HG03565 (cell line): ENCODE measurements around the gene HIGD1A.

ENCODE experiments used
- ATAC-seq: cut with Tn5 transposase; IDR thresholded peaks from one replicate; pipeline ENCODE4 v1.9.1; 2021; ENCODE audit warnings: mild to moderate bottlenecking, moderate library complexity; ENCODE audit not compliant: unreplicated experiment

The HIGD1A gene

DNA sequence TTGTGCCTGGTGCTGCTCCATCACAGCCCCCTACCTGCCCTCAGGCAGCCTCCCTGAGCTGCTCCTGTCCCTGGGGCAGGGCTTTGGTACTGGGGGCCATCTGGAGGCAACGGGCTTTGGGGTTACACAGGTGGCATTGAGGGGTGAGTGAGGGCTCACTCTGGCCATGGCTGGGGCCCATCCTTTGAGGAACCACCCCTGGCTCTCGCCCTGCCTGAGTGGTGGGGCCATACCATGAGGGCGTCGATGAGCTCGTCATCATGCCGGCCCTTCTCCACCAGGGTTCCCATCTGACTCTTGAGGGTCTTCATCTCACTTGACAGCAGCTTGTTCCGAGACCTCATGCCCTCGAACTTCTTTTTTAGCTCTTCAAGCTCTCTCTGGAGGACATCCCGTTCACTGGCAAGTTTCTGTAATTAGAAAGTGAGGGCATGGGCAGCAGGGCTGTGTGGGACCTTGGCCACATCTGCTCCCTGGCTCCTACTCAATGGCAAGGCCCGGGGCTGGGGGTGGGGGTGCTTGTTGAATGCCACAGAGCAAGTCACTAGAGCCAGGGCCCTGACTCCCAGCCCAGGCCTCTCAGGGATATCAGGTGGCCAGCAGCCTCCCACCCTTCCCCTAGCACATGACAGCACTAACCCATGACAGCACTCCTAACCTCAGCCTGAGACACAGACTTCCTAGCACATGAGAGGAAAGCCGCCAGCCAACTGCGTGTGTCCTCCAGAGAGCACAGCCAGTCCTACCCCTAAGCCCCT, 64.7 kb downstream of the HIGD1A start:
- ATAC-seq, result no peak

DNA sequence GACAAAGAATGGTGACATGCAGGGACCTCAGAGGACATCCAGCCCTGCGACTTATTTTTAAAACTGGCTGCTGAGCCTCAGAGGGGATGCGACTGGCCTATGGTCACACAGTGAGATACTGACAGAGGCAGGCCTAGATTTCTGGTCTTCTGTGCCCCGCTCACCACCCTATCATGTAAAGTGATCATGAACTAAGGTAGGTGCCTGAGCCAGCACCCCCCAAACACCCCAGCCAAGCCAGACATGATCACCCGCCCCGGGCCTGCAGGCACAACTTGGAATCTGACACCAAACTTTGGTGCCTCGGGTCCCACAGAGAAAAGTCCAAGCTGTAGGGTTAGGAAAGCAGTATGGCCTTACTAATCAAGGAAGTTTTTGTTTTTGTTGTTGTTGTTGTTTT, 67.8 kb downstream of the HIGD1A start:
- ATAC-seq, result no peak

DNA sequence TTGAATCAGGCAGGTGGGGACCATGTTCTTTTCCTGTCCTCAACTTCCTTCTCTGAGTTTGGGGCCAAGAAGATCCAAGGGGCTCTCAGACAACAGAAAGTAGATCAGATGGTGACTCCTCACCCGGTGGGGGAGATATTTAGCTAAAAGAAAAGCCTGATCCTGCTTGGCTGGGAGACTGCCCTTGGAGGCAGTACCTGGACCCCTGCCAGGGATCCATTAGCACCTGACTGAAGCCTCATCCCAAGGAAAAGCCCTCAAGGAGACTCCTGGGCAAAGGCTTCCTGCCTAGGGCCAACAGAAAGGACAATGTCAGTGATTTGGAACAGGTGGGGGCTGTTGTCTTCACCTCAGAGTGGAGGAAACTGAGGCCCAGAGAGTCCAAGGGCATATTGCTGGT, 68.2 kb downstream of the HIGD1A start:
- no peak for ATAC-seq

DNA sequence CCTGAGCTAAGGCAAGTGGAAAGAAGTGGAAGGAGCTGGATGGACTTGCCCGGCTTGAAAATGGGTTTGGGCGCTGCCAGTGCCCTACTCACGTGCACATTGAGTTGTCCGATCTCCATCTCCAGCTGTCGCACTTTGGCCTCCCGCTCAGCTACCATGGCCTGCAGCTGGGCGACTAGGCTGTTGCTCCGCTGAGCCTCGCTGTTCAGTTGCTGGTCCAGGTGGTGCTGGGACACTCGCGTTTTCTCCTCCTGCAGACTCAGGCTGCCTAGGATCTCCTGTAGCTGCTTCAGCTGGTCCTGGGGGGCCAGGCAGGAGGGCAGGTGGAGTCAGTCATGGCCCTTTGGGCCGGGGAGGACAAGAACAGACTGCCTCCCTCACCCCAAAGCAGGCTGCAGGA, 68.7 kb downstream of the HIGD1A start:
- ATAC-seq, result no peak

DNA sequence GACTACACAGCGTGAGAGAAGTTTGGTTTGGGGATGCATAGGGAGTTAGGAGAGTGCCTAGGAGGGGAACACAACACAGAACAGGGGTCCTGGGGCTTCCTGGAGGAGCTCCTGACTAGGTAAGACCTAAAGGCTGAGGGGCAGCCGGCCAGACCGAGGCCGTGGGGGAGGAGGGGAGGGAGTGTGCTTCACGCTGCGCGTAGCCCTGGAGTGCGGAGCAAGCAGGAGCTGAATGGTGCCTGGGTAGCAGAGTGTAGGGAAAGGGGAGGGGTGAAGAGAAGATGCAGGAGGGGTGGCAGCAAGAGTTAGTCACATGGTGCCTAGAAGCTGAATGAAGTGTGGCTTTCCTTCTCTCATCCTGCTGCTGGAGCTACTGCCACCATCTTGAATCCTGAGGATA, 69.3 kb downstream of the HIGD1A start:
- ATAC-seq, result no peak

DNA sequence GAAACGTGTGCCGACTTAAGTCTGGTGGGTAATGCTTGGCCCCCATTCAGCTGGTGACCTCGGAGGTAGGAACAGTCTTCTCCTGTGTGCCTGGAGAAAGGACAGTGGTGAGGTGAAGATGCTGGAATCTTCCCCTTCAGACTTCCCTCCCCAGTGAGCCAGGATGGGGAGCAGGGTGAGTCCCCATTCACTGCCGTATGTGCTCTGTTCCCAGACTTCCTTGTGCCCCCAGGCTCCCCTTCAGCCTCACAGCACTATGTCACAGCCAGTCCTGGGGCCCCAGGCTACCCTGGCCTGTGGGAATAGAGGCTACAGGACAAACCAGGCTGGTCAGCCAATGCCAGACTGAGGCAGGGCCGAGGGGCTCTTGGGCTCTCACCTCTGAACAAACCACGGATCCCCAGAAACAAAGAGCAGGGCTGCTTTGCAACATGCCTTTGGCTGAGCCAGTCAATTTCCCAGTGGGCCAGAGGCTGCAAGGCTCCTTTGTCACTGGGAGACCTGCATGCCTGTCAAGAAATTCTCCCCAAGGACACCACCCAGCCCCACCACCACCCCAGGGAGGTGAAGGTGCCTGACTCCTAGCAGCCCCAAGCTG, 69.9 kb downstream of the HIGD1A start:
- ATAC-seq, result no peak

DNA sequence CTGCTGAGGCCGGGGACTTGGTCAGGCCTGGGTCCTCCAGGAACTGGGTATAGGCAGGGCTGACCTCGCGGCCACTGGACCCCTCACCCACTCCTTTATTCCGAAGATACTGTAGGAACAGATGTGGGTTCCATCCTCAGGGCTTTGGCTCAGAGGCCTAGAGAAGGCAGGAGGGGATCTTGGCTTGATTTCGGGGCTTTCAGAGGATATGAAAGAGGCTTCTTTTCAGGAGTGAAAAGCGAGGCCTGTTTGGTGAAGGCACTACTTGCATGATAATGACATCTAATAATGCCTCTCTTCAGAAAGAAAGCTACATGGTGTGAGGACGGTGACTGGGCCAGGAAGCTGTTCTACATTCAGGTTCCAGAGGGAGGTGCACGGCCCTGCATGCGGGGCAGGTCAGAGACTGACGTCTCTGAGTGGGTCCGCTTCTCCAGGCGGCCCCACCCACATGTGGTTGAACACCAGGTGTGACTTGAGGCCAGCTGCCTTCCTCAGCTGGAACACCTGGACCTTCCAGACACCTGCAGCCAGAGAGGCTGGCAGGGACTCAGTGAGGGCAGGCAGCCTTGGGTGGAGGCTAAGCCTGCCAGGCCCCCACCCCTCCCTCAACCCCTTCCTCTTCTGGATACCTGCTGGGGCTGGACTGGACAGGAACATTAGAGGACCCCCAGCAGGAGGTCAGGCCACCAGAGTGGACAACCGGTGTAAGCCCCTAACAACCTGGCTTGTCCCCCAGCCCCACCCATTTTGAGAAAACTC, 70.6 kb downstream of the HIGD1A start:
- ATAC-seq, result no peak
